TTC549 (cell line): ENCODE data around the gene TMBIM6.
"Not testable (repeated sequence)": the region's sequence is repeated elsewhere in the genome, so short reads cannot be mapped to it uniquely, and the experiment has no call there.

Experiments
- FAIRE-seq: peaks from 2 replicates; lab custom pipeline; 2012; peaks lifted over from hg19 to GRCh38; lab: Jason Lieb, UNC

TMBIM6 gene, protein sequence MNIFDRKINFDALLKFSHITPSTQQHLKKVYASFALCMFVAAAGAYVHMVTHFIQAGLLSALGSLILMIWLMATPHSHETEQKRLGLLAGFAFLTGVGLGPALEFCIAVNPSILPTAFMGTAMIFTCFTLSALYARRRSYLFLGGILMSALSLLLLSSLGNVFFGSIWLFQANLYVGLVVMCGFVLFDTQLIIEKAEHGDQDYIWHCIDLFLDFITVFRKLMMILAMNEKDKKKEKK

DNA sequence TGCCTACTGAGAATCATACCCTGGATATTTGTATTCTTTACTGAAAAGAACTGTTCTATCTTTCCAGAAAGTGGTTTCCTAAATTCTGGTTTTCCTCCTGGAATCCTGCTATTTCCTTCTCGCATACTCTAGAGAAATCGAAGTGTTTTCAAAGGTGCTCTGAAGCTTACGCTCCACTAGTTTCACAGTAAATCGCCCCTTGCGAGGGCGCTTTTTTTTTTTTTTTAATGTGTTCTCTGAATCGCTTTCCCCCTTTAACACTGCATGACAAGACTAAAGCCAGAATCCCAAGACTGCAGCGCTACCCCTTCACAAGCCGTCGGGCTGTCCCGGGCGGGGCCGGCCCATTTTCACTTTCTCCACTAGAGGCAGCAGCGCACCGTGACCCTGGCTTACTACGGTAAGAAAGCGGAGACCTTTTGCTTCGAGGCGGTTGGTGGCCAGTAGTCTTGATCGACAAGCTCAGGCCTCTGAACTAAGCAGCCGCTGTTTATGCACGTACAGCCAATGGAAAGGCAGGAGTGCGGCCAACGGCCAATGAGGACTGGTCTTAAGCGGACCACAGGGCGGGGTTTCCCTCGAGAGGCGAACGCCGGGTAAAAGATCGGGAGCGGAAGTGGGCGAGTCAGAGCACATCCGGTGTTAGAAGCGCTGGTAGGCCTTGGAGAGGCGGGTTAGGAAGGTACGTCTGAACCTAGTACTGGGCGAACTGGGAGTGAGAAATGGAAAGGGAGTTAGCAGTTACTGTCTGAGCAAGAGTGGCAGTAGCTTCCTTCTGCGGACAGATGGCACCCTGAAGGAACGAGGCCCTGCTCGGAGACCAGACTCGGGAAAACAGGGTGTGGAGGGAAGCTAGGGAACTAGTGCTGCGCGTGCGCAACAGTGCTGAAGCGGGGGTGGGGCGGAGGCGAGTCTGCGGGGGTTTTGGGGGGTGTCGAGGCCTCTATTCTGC is at the start of gene TMBIM6:
Gene TMBIM6 (plus strand): TSS at position 628 of the 952 bp plus-strand sequence. CDS start 10,937 bp downstream, outside the sequence.
- FAIRE-seq = peak; percentile 98

DNA sequence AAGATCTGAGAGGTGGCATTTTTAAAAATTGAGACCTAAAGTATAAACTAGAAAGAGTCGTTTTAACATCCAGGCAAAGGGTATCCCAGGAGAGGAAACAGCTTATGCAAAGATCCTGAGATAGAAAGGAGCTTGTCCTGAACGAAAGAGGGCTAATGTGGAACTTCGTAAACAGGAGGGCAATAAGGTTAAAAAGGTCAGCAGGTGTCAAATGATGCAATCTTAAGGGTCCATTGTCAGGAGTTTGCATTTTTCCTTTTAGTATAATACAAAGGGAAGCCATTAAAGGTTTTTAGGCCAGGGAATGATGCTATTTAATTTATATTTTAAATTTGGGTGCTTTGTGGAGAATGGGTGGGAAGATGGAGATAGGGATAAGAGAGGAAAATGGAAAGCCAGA is 48.5 kb upstream of the TMBIM6 start:
- FAIRE-seq = no peak

DNA sequence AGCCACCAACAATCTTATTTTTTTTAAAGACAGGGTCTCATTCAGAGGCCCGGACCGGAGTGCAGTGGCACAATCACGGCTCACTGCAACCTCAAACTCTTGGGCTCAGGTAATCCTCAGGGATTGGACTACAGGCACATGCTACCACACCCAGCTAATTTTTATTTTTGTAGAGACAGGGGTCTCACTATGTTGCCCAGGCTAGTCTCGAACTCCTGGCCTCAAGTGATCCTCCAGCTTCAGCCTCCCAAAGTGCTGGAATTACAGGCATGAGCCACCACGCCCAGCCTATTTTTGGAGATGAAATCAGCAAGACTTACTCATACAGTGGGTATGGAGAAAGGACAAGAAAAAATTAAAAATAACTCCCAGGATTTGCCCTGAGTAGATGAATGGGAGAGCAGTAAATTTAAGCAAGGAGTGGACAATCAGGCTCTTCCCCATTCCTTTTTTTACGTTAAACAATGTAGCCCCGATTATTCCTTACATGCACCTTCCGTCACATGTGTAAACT is 47.4 kb upstream of the TMBIM6 start:
- no peak for FAIRE-seq

DNA sequence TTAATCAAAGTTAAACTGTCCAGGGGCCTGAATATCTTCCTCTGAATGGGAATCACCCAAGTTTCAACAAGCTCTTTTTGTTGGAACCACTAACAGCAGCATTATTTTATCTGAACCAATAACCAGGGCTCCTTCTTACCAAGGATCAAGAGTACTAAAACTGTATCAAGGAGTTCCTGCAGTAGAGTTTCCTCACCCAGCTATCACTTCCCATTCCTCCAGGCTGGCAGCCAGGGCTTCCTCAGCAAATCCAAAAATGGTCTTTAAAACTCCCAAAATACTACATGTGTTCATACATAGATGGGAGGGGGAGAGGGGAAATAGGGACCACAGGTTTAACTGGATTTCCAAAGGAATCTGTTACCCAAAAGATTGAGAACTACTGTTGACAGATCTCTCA is 44.6 kb upstream of the TMBIM6 start:
- FAIRE-seq = no peak

DNA sequence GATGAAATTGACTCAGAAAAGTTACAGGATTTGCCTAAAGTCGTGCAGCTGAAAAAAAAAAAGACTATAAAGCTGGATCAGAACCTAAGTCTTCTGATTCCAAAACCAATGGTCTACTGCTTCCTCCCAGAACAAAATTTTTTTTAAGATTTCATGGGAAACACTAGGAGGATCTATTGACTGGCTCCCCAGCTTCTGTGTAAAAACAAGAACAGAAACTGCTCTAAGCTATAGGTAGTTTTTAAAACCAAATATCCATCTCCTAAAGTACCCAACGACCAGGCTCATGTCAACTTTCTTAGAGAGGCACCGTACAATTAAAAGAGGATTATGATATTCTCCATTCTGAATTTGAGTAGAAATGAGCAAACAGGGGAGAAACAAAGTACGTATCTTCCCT is 43.5 kb upstream of the TMBIM6 start:
- FAIRE-seq = no peak

DNA sequence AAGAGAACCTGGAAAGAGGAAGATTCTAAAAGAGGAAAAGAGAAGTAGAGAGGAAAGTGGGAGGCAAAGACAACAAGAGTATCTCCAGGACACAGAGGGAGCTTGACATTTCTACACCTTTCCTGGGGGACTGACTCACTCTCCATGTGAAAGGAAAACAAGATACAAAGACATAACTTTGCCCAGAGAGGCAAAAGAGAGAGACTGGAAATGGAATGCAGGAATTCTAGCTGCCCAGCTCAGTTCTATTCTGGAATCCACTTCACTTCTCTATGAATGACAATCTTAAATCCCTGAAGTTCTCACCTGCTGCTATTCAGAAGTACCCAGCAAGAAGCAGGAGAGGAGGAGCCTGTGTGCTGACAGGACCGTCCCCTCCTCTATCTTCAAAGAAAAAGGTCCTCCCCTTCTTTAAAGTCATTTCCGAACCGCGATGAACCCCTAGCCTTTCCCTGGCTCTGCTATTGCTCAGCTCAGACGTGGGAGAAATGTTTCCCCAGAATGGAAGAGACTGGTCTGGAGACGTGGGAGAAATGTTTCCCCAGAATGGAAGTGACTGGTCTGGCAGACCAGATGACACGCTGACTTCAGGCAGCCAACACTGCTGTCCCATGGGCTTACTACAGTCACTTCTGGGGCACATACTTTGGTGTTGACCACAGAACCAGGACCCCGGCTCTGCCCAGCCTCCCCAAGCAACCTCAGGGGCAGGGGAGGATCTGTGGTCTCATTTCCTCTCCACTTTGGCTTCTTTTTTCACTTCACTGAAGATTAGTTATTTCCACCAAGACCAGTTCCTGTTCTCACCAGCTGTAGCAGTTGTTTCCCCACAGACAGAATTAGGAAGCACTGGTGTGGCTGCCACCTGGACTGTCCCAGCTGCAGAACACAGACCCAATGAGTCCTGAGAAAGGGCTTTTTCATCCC is 42.5 kb upstream of the TMBIM6 start:
- no peak for FAIRE-seq

DNA sequence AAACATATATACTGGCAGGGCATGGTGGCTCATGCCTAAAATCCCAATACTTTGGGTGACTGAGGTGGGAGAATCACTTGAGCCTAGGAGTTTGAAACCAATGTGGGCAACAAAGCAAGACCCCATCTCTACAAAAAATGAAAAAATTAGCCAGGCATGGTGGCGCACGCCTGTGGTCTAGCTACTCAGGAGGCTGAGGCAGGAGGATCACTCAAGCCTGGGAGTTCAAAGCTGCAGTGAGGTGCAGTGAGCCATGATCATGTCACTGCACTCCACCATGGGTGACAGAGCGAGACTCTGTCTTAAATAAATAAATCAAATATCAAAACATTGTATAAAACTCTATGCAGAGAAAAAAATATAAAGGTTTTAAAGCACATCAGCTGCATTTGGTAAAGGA is 39.3 kb upstream of the TMBIM6 start:
- FAIRE-seq = no peak

DNA sequence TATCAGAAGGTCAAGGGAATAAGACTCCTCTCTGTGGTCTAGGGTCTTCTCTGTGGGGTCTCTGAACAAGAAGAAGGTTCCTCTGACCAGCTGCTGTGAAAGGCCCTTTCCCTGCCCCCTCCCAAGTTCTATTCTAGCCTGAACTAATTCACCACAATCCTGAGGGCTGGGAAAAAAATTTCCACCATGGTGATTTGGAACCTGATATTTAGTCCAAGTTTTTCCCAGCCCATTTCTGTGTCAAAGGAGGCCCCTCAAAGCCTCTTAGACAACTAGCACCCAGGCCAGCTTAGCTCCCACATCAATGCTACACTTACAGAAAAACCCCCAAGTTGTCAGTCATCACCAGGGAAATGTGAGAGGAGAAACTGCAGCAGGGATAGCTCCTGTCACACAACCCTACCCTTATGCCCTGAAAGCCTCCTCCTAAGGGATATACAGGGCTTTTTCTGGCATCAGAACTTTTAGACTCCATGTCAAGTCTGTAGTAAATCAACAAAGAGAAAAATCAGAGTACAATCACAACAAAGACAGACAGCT is 38.6 kb upstream of the TMBIM6 start:
- FAIRE-seq = no peak

DNA sequence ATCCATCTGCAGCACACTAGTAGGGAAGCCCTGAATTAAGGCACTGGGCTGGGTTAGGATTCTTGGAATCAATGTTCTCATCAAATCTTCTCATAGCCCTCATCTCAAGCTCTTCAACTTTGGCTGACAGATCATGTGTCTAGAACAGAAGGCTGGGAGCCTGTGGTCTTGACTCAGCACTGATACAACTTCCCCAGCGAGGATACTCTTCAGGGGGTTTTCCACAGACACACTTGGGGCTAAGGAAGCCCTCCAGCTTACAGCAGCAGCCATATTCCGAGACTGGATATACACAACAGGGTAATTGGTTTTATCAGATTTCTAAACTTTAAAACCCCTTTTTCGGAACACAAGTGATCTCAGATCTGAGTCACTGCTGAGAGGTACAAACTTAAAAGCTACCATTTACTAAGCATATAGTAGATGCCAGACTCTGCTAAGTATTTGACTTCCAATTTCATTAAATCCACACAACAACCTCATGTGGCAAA is 37.7 kb upstream of the TMBIM6 start:
- FAIRE-seq = no peak

DNA sequence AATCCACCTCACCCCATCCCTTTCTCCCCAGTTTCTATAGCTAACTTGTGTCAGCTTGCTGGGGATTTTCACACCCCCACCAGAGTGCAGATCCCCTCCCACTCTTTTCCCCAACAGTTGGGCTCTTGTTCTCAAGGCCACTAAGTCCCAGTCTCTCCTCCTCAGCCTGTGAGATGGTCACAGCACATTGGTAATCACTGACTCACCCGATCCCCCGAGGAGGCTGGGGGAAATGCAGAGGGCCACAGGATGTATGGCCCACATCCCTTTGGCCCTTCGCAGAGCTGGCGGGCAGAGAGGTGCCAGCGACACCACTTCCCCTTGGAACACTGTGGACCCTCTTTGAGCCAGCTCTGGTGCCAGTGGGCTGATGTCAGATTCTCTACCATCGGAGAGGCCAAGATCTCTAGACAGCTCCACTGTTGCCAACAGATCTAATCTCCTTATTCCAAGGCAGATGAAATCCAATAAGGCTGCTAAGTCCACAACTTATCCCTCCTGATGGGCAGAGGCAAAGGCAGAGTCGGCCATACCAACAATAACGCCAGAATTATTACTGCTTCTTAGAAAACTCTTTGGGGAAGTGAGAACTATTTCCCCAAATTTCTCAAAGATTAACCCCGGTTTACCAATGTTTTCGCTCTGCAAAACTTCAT is 35.8 kb upstream of the TMBIM6 start:
- no peak for FAIRE-seq

DNA sequence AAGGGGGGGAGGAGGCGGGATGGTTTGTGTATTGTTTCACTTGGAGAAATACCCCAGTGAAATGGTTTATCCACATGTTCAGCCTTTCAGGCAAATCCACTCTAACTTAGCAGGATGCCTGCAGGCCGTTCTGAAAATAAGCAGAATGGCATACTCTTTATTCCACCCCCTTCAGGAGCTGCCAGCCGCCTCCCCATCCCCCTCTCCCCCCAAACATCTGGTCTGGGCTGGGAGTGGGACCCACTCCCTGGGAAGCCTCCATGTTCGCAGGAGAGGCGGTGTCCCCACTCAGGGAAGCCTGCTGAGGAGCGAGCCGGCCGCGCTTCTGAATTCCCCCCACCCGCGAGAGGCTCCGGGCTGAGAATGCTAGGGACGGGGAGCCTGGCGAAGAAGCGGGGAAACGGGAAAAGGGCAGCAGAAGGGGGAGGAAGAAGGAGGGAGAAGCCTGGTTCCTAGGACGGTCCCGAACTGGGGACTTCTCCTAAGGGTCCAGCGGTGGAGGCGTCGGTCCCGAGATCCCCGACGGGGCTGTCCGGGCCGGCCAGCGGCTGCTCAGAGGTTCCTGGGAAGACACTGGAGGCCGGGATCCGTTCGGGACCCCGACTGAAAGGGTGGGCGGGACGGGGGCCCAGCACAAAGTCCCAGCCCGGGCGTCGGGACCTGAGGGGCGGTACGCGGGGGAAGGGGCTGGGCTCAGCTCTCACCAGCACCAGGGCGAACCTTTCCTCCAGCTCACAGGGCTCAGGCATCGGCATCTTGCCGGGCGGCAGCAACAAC is 34.8 kb upstream of the TMBIM6 start:
- FAIRE-seq = no peak

DNA sequence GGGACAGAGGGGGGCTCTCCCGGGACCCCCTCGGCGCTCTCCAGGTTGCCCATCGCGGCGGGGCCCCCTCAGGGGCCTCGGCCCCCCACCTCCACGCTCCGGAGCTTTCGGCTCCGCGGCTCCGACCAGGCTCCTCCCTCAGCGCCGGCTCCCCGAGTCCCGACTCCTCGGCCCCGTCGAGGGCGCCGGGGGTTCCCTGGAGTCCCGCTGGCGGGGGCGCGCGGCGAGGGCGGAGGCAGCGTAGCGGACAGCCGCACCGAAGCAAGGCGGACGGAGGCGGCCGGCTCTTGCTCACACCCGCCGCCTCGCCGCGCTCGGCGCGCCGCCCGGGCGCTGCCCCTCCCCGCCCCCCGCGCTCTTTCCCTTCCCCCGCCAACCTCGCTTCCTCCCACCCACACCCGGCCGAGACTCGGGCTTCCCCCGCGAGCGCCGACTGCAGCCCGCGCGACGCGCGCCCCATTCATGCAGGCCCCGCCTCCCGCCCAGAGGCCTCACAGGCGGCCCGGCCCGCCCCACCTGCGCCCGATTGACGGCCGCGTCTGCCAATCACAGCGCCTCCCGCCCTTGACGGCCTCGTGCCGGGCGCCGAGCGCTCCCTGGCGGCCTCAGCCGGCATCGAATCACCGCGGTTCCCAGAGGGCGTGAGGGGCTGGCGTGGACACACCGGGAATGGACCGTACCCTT is 34.1 kb upstream of the TMBIM6 start, which contains the start of gene FMNL3:
Gene FMNL3 (minus strand): TSS at position 278 of the 684 bp plus-strand sequence. CDS start 225 bp downstream, at position 53.
- no peak for FAIRE-seq

DNA sequence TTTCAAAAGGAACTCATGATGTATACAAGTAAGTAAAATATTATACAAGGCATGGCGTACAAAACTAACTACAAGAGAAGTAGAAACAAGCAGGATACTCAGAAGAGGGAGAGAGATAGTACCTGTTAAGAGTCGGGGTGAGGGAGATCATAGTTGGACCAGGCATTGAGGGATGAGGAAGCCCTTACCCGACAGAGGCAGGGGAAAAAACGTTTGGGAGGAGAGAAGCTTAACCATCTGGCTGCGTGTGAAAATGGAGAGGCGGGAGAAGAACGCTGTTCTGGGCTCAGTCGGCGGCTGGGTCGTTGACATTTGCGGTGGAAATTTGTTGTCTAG is 33.6 kb upstream of the TMBIM6 start:
- FAIRE-seq = no peak

DNA sequence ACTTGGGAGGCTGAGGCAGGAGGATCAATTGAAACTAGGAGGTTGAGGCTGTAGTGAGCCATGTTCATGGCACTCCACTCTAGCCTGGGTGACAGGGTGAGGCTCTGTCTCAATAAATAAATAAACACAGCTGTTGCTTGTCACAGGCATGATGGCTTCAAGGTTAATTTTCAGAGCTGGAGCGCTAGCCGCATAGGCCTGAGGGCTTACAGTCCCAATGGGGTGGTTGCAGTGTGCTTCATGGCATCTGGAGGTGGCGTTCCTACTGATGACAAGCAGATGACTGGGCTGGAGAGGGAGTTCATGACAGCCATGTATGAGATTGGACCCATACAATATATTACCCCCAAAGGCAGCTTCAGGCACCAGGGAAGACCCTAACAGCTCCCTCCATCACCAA is 32.5 kb upstream of the TMBIM6 start:
- FAIRE-seq = no peak

DNA sequence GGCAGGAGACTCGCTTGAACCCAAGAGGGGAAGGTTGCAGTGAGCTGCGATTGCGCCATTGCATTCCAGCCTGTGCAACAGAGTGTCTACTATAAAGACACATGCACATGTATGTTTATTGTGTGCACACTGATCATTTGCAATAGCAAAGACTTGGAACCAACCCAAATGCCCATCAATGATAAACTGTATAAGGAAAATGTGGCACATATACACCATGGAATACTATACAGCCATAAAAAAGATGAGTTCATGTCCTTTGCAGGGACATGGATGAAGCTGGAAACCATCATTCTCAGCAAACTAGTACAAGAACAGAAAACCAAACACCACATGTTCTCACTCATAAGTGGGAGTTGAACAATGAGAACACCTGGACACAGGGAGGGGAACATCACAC is 27.4 kb upstream of the TMBIM6 start:
- not testable (repeated sequence) for FAIRE-seq

DNA sequence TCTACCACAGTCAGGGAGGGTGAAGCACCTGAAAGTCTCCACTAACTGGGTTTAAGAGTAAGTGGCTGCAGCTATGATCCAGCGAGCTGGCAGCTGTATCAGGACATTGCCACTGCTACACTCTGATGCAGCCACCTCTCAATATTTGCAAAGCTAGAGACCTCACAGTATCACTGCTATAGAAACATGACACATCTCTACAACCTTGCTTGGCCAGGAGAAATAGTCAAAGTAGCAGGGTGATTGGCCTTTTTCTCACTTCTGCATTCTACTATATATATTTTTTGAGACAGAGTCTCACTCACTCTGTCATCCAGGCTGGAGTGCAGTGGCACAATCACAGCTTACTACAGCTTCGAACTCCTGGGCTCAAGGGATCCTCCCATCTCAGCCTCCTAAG is 24.8 kb upstream of the TMBIM6 start:
- FAIRE-seq = no peak

DNA sequence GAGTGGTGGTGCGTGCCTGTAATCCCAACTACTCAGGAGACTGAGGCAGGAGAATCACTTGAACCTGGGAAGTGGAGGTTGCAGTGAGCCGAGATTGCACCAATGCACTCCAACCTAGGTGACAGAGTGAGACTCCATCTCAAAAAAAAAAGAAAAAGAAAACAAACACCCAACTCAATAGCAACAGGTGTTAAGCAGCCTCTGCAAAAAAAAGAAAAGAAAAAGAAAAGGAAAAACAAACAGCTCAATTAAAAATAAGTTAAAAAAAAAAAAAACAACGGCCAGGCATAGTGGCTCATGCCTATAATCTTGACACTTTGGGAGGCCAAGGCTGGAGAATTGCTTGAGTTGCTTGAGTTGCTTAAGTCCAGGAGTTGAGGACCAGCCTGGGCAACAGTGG is 23.6 kb upstream of the TMBIM6 start:
- FAIRE-seq = not testable (repeated sequence)

DNA sequence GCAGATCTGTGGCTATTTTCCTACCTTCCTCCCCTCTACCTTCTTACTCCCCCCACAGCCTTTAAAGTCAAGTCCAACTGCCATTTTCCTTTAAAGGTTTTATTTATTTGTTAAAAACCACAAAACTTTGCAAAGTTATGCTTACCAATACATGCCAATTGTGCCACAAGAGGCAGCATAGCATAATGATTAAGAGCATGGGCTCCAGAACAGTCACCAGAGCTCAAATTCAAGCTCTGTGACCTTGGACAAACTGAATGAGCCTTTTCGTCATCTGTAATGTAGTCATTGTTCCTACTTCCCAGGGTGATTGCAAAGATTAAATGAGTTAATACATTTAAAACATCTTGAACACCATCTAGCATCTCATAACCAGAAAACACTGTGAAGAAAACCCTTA is 21.1 kb upstream of the TMBIM6 start:
- FAIRE-seq = no peak

DNA sequence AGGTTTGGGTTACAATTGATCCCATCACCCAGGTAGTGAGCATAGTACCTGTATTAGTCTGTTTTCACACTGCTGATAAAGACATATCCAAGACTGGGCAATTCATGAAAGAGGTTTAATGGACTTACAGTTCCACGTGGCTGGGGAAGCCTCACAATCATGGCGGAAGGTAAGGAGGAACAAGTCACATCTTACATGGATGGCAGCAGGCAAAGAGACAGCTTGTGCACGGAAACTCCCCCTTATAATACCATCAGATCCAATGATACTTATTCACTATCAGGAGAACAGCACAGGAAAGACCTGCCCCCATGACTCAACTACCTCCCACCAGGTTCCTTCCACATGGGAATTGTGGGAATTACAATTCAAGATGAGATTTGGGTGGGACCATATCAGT is 20.0 kb upstream of the TMBIM6 start:
- not testable (repeated sequence) for FAIRE-seq

DNA sequence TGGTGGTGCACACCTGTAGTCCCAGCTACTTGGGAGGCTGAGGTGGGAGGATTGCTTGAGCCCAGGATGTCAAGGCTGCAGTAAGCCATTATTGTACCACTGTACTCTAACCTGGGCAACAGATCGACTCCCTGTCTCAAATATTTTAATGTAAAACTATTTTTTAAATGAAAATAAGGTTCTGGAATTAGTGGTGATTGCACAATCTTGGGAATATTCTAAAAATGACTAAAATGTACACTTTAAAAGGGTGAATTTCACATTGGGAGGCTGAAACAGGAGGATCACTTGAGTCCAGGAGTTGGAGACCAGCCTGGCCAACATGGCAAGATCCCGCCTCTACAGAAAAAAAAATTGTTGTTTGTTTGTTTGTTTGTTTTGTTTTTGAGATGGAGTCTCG is 12.9 kb upstream of the TMBIM6 start:
- no peak for FAIRE-seq
